Prostate gland (tissue), 2 donors: Measurements from ENCODE around the gene PDE8B. TPM values are rescaled to one million over a fixed set of nuclear protein-coding genes. Genes with fewer than 3 reads are reported as not detected.

Source experiments
- DNase-seq: peaks from one replicate; pipeline ENCODE4 v3.0.0-alpha.2; 2019; ENCODE audit warnings: low spot score
- H3K27ac ChIP-seq, 2 donors: fragments of 200-600 bp; sonication (generic); 2 replicates each; pipeline ENCODE4 v1.5.1; 2017 to 2019
- H3K27me3 ChIP-seq: fragments of 200-600 bp; sonication (generic); replicated peaks from 2 replicates; pipeline ENCODE4 v1.5.1; 2019; ENCODE audit not compliant: insufficient read depth
- H3K36me3 ChIP-seq, 2 donors: fragments of 200-600 bp; sonication (generic); 1 replicate in 1 of 2; 2 replicates in 1 of 2; pipeline versions ENCODE4 v1.5.1 to v1.8.1; 2017 to 2019
- H3K4me1 ChIP-seq: fragments of 200-600 bp; sonication (generic); replicated peaks from 2 replicates; pipeline ENCODE4 v1.5.1; 2019
- H3K4me3 ChIP-seq, 2 donors: fragments of 200-600 bp; sonication (generic); 2 replicates each; pipeline ENCODE4 v1.5.1; 2017 to 2019
- H3K9me3 ChIP-seq: fragments of 200-600 bp; sonication (generic); 2 replicates; pipeline ENCODE4 v1.5.1; 2017
- POLR2A ChIP-seq: fragments of 450-650 bp; IDR thresholded peaks from one replicate; pipeline ENCODE4 v1.6.1; 2016; ENCODE audit warnings: antibody characterized with exemption, mild to moderate bottlenecking
- POLR2AphosphoS5 ChIP-seq: sonication (generic); formaldehyde crosslinking; IDR thresholded peaks from one replicate; pipeline ENCODE4 v1.6.1; 2017; ENCODE audit warnings: antibody characterized with exemption
- WGBS: methylation state at CpG from one replicate; pipeline ENCODE4 v1.1.5; 2018; 5-methylcytosine and 5-hydroxymethylcytosine counted together
- intact Hi-C: fragments of 100-400 bp; cut with DNase I; formaldehyde crosslinking; loops from one replicate; pipeline ENCODE4 v1.14.2; 2022
- total RNA-seq, 2 donors: library from RNA; depleted of rRNA; stranded (reverse); fragments of >200 nt; gene quantifications; one replicate each; pipeline ENCODE4 v1.1.0, GENCODE V29; 2016
- TF ChIP-seq, protein P1 (sequence below), 4 experiments: fragments of 200-600 bp in 2 of 4; fragments of 450-650 bp in 2 of 4; sonication (generic) in 2 of 4; IDR thresholded peaks; 1 replicate in 3 of 4; 2 replicates in 1 of 4; pipeline ENCODE4 v1.5.1; 2016 to 2019; ENCODE audit warnings: antibody characterized with exemption in 4 of 4, mild to moderate bottlenecking in 2 of 4, moderate library complexity in 2 of 4

PDE8B gene
- total RNA-seq, 2 donors from 2014 or later = 25.6 to 66.0 TPM

DNA sequence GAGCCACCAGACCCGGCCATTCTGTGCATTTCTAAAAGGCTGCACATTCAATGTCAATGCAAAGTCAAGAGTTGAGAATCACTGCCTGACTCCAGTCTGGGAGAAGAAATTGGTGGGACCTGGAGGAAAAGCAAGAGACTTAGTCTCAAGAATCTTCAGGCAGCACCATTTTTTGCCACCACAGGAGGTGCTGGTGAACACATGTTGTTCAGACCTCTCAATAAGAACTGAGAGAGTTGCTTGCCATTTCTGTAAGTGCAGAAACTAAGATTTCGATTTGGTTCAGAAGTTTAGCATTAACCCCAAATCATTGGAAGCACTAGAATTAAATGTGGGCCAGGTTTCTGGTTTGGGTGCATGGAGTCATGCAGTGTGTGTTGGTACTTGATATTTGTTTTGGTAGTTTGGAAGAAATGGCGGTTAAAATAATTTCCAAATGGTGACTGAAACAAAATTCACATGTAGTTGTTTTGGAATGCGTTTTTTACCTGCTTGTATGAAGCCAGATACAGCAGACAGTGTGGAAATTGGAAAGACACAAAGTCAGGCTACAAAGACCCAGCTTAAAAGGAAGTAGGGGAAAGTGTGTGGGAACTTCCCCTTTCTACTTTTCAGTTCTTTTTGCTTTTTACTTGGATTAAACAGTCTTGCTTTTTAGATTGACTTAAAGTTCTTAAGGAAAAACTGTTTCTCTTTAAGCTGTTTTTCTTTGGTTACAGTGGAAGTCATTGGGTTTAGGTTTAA, 20.4 kb downstream of the PDE8B start:
- intact Hi-C loops = no loop called here
- no peak for TF ChIP-seq POLR2A
- no peak for TF ChIP-seq POLR2AphosphoS5
- TF ChIP-seq, protein P1, sequence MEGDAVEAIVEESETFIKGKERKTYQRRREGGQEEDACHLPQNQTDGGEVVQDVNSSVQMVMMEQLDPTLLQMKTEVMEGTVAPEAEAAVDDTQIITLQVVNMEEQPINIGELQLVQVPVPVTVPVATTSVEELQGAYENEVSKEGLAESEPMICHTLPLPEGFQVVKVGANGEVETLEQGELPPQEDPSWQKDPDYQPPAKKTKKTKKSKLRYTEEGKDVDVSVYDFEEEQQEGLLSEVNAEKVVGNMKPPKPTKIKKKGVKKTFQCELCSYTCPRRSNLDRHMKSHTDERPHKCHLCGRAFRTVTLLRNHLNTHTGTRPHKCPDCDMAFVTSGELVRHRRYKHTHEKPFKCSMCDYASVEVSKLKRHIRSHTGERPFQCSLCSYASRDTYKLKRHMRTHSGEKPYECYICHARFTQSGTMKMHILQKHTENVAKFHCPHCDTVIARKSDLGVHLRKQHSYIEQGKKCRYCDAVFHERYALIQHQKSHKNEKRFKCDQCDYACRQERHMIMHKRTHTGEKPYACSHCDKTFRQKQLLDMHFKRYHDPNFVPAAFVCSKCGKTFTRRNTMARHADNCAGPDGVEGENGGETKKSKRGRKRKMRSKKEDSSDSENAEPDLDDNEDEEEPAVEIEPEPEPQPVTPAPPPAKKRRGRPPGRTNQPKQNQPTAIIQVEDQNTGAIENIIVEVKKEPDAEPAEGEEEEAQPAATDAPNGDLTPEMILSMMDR (IDR thresholded peaks at IDR 0.05) = no peak
- WGBS = 87% methylated on average over 4 of the region's 4 CpGs
- Histone ChIP-seq H3K4me3 (no peak overlapping the region), H3K36me3 (no peaks in the 10 kb centered on the region), H3K4me1 (no peaks in the 10 kb centered on the region), H3K27ac (no peak overlapping the region), H3K27me3 (no peaks in the 10 kb centered on the region), H3K9me3 (no peaks in the 10 kb centered on the region)
- no peak for DNase-seq

DNA sequence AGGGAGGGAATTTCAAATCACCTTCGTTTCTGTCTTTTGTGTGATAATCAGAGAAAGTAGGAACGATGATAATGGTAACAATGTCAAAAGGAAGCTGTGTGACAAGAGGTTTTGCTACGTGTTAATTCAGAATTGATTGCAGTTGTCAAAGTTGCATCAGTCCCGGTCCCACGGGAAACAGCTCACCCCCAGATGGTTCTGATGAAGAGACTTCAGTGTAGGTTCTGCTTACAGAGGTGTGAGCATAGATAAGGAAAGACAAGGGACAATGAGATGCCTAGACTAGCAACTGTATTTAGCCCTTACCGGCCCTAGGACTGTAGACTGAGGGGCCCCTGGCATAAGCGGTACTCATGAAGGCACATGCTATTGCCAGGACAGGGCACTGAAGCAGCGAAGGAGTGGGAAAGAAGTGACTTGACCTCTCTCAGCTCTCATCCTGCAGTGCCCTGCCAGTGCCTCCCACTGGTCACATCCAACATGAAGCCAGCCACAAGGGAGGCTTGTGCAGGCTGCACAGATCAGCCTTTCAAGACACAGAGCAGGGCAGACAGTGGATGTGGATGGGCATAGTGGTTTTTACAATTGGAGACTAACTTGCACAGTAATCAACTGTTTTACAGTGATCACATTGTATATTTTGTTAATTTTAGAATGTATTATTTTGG, 21.1 kb downstream of the PDE8B start:
- TF ChIP-seq POLR2A (no peak), POLR2AphosphoS5 (no peak)
- TF ChIP-seq, protein P1 (IDR thresholded peaks at IDR 0.05) = no peak
- no peaks in the 10 kb centered on the region for H3K4me1 ChIP-seq
- no peaks in the 10 kb centered on the region for H3K27me3 ChIP-seq
- DNase-seq = no peak
- no peak overlapping the region for H3K4me3 ChIP-seq
- H3K27ac ChIP-seq = no peak overlapping the region
- no peaks in the 10 kb centered on the region for H3K9me3 ChIP-seq
- no peaks in the 10 kb centered on the region for H3K36me3 ChIP-seq
- intact Hi-C loops = no loop called here
- WGBS = 74% methylated on average over 8 of the region's 8 CpGs

DNA sequence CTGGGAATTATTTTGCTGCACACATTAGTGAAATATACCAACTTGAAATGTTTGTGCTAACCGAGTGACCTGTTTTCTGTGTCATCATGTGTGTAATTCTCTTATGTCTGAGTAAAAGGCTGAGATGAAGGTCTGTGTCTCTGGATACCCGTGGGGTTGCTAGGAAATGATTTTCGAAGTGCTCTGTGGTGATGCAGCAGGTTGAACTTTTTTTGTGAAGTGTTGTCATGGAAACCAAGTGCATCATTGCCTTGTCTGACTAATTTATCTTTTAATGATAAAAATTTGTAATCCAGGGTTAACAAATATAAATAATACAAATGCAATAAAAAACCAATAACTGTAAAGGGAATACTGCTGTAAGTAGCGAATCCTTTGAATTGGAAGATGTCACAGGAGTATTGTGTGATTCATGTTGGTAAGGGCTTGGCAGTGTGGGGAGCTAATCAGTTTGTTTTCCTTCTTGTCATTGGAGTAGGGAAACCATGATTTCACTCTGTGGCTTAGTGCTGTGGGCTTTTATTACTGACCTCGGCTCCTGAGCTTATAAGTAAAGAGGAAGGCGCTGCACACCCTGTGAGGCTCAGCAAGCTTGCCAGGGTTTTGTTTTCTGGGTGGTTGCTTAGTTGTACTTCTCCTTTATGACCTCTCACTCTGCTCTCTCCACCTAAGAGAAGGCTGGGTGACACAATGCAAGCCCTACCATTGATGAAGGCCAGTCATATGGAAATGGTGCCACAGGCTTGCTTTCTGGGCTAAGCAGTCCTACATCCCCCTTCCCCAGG, 22.3 kb downstream of the PDE8B start:
- no peak overlapping the region for H3K27ac ChIP-seq
- no peak for DNase-seq
- TF ChIP-seq POLR2A = no peak
- TF ChIP-seq, protein P1 (IDR thresholded peaks at IDR 0.05) = no peak
- TF ChIP-seq POLR2AphosphoS5 = no peak
- no peaks in the 10 kb centered on the region for H3K9me3 ChIP-seq
- H3K27me3 ChIP-seq = no peaks in the 10 kb centered on the region
- intact Hi-C loops = no loop called here
- no peak overlapping the region for H3K4me3 ChIP-seq
- H3K36me3 ChIP-seq = no peaks in the 10 kb centered on the region
- no peaks in the 10 kb centered on the region for H3K4me1 ChIP-seq
- WGBS = 62% methylated on average over 6 of the region's 6 CpGs

DNA sequence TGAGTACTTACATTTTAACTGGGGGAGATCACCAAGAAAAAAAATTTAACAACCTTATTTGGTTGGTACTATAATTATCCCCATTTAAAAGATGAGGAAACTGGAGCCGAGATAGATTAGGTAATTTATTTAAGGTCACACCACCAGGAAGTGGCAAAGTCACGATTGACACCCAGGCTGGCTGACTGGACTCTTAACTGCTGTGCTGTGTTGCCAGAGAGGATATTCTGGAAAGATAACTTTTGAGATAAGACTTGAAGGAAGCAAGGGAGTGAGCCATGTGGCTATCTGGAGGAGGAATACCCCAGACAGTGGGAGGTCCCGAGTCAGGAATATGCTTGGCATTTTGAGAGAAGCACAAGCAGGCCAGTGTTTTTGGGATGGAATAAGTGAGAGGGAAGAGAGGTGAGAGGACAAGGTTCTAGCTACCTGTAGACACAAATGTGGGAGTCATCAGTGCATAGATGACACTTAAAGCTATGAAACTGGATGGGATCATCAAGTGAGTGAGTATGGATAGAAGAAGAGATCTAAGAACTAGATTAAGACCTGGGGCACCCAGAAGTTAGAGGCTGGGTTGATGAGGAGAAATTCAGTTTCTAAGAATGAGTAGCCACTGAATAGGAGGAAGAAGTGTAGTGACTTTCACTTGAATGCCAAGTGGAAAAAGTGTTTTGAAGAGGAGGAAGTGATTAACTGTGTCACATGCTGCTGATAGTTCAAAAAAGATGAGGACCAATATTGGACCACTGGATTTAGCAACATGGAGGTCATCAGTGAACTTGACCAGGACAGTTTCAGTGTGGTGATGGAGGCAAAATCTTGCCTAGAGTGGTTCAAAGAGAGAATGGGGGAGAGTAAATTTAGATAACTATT, 25.6 kb downstream of the PDE8B start:
- H3K36me3 ChIP-seq = no peaks in the 10 kb centered on the region
- H3K4me3 ChIP-seq = no peak overlapping the region
- no peaks in the 10 kb centered on the region for H3K4me1 ChIP-seq
- no peak overlapping the region for H3K27ac ChIP-seq
- intact Hi-C loops = no loop called here
- H3K27me3 ChIP-seq = no peaks in the 10 kb centered on the region
- no peaks in the 10 kb centered on the region for H3K9me3 ChIP-seq
- no peak for DNase-seq
- TF ChIP-seq POLR2AphosphoS5 (no peak), POLR2A (no peak)
- TF ChIP-seq, protein P1 (IDR thresholded peaks at IDR 0.05) = no peak
- WGBS = 64% methylated on average over 3 of the region's 3 CpGs
